ENCODE data around the gene CPEB1.

GRCh38 chr15:82679626-82680199 is 32.5 kb upstream of the CPEB1 start:
- no peak for TF ChIP-seq CTCF (IDR thresholded peaks at IDR 0.05)
- no peak for TF ChIP-seq POLR2AphosphoS5 (IDR thresholded peaks at IDR 0.05; ENCODE audit: insufficient read depth in 1 of 2, low read depth in 1 of 2)
- TF ChIP-seq POLR2A (IDR thresholded peaks at IDR 0.05) = no peak
